HG02943 (cell line): ENCODE measurements around the gene MCOLN1.
"Not testable (repeated sequence)": the region's sequence is repeated elsewhere in the genome, so short reads cannot be mapped to it uniquely, and the experiment has no call there.

Experiments
- ATAC-seq: cut with Tn5 transposase; IDR thresholded peaks from one replicate; pipeline ENCODE4 v1.9.1; 2021; ENCODE audit warnings: mild to moderate bottlenecking, low read depth, moderate library complexity; ENCODE audit not compliant: unreplicated experiment

MCOLN1 gene

GRCh38 chr19:7522923-7523667 is 671 bp downstream of the MCOLN1 start:
- ATAC-seq: no peak

- ATAC-seq: no peak
These were observed 2.1 kb downstream of the MCOLN1 start for GRCh38 chr19:7524523-7524922.

DNA sequence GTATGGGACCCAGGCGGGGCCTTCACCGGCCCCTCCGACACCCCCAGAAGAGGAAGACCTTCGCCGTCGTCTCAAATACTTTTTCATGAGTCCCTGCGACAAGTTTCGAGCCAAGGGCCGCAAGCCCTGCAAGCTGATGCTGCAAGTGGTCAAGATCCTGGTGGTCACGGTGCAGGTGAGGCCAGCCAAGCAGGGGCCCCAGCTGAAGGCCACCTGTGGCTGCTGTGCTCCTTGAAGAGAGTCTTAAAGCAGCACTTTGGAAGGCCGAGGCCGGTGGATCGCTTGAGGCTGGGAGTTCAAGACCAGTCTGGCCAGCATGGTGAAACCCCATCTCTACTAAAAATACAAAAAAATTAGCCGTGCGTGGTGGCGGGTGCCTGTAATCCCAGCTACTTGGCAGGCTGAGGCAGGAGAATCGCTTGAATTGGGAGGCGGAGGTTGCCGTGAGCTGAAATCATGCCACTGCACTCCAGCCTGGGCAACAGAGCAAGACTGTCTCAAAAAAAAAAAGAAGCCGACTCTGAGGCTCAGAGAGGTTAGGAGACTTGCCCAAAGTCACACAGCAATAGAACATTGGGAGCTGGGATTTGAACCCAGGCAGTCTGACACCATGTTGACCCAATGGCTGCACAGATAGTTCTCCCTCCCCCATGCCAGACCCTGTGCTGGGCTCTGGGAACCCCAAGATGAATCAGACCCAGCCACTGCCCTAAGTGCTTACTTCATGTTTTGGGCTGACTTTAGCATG is 2.7 kb downstream of the MCOLN1 start:
- no peak for ATAC-seq

DNA sequence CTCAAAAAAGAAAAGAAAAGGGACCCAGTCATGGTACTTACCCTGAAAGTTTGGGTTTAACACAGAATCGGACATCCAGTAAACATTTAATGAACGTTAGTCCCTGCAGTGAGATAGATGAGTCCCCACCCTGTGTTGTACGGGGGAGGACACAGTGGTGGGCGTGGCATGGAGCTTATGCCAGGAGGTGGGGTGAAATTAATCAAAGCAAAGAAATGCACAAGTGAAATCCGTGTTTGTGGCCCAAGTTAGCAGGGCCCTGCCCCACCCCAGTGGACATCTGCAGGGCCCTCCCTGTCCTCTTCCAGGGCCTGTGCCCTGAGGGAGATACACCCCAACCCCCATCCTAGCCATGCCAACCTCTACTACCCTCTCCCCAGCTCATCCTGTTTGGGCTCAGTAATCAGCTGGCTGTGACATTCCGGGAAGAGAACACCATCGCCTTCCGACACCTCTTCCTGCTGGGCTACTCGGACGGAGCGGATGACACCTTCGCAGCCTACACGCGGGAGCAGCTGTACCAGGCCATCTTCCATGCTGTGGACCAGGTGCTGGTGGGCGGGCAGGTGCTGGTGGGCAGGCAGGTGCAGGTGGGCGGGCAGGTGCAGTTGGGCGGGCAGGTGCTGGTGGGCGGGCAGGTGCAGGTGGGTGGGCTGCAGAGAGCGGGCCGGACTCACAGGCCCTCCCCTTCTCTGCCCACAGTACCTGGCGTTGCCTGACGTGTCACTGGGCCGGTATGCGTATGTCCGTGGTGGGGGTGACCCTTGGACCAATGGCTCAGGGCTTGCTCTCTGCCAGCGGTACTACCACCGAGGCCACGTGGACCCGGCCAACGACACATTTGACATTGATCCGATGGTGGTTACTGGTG is 3.9 kb downstream of the MCOLN1 start:
- no peak for ATAC-seq

GRCh38 chr19:7527516-7528191 is 5.2 kb downstream of the MCOLN1 start:
- ATAC-seq: no peak

DNA sequence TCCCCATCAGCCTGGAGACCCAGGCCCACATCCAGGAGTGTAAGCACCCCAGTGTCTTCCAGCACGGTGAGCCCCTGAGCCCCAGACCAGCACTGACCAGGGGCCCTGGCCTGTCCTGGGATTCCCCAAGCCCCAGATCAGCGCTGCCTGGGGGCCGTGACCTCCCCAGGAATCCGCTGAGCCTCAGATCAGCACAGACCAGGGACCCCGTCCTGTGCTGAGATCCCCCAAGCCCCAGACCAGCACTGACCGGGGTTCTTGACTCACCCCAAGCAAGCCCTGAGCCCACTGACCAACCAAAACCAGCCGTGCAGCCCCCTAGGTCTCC is 5.7 kb downstream of the MCOLN1 start:
- ATAC-seq: no peak

DNA sequence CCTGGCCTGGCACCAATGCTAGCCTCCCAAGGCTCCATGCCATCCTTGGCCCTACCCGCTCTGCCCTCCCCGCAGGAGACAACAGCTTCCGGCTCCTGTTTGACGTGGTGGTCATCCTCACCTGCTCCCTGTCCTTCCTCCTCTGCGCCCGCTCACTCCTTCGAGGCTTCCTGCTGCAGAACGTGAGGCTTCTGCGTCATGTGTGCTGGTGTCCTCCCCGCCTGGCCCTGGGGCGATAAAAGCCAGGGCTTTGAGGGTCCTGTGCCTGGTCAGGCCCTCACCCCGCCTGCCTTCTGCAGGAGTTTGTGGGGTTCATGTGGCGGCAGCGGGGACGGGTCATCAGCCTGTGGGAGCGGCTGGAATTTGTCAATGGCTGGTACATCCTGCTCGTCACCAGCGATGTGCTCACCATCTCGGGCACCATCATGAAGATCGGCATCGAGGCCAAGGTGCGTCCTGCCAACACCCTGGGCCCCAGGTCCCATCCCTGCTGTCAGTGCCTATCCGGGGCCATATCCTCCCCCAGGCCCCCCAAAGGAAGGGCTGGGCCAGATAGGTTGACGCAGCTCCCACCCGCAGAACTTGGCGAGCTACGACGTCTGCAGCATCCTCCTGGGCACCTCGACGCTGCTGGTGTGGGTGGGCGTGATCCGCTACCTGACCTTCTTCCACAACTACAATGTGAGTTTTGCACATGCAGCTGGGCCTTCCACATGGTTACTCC is 6.3 kb downstream of the MCOLN1 start:
- no peak for ATAC-seq

- no peak for ATAC-seq
These were observed 6.8 kb downstream of the MCOLN1 start for GRCh38 chr19:7529246-7529600.

DNA sequence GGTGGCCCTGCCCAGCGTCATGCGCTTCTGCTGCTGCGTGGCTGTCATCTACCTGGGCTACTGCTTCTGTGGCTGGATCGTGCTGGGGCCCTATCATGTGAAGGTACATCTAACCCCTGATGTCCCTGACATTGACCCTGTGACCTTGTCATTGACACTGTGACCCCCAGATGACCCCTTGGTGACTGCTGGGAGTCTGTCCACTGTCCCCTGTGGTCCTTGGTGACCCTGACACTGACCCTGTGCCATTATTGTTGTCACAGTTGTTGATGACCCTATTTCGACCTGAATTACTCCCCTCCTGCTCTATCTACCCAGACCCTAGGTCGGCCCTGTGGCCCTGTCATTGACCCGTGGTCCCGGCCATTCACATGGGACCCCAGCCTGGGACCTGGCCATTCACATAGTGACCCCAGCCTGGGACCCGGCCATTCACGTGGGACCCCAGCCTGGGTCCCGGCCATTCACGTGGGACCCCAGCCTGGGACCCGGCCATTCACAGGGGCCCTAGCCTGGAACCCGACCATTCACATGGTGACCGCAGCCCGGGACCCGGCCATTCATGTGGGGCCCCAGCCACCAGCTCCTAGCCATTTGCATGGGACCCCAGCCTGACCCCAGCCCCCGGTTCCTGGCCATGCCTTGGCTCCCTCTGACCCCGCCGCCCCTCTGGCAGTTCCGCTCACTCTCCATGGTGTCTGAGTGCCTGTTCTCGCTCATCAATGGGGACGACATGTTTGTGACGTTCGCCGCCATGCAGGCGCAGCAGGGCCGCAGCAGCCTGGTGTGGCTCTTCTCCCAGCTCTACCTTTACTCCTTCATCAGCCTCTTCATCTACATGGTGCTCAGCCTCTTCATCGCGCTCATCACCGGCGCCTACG is 7.4 kb downstream of the MCOLN1 start:
- ATAC-seq: no peak

- ATAC-seq: no peak
These were observed 11.0 kb downstream of the MCOLN1 start for GRCh38 chr19:7533281-7533885.

- ATAC-seq: no peak
These were observed 11.6 kb downstream of the MCOLN1 start for GRCh38 chr19:7533925-7534480.

GRCh38 chr19:7534531-7535046 is 12.2 kb downstream of the MCOLN1 start:
- ATAC-seq: no peak

DNA sequence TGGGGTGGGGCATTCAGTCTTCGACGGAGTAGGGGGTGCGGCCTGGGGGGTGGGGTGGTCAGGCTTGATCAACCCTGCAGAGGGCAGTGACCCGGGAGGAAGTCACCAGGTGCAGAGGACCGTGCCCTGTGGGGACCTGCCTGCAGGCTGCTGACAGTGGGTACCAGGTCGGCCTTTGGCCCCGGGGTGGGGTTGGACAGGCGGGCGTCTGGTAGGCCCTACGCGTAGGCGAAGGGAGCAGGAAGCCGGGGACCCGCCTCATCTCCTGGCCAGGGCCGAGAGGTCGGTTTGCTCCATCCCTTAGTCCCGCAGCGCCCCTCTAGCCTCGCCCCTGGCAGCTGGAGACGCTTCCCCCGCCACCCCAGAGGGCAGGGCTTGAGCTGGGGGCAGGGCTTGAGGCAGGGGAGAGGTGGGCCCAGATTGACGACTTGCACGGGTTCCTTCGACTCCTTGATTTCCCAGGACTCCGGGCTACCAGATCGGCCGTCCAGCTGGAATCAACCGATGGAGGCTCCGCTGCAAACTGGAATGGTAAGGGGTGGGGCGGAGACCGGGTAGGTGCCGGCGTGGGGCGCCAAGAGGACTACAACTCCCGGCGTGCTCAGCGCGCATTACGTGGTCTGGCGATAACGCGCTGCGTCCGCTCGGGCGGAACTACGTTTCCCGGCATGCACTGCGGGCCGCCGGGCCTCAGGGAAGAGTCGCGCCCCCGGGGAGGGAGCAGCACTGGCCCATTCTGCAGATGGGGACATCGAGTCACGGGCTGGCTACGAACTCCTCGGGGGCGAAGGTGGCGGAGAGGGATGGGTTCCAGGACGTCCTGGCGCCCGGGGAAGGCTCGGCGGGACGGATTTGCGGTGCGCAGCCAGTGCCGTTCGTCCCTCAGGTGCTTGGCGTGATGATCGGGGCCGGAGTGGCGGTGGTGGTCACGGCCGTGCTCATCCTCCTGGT is 12.9 kb downstream of the MCOLN1 start, which contains the start of gene PNPLA6:
TSS of gene PNPLA6 (plus strand) at position 671 of the 951 bp plus-strand sequence. CDS start at position 743, 72 bp downstream.
- ATAC-seq: peak; percentile 59

- ATAC-seq: no peak
These were observed 13.7 kb downstream of the MCOLN1 start for GRCh38 chr19:7535998-7536695.

- not testable (repeated sequence) for ATAC-seq
These were observed 16.6 kb downstream of the MCOLN1 start for GRCh38 chr19:7538990-7539389.

DNA sequence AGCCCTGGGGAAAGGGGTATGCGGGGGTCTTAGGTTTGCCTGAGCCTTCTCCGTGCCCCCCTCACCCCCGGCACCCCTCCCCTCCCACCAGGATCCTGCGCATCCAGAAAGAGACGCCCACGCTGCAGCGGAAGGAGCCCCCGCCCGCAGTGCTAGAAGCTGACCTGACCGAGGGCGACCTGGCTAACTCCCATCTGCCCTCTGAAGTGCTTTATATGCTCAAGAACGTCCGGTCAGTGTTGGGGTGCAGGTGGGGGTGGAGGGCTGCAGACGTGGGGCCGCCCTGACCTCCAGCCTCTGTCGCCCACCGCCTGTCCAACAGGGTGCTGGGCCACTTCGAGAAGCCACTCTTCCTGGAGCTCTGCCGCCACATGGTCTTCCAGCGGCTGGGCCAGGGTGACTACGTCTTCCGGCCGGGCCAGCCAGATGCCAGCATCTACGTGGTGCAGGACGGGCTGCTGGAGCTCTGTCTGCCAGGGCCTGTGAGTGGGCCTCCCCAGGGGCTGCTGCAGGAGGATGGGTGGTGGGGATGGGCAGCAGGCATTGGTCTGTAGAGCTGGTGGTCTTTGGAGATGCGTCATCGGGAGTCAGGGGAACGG is 17.5 kb downstream of the MCOLN1 start:
- ATAC-seq: no peak
